Panc1 (cell line): ENCODE data around the gene PRR19.

Source experiments
- POLR2AphosphoS5 ChIP-seq: IDR thresholded peaks from 2 replicates; pipeline ENCODE4 v1.6.1; 2012; ENCODE audit warnings: mild to moderate bottlenecking, low read depth, low read length, moderate library complexity
- SIN3A ChIP-seq: IDR thresholded peaks from 2 replicates; pipeline ENCODE4 v1.6.1; 2012; ENCODE audit warnings: low read depth, mild to moderate bottlenecking, low read length, moderate library complexity, borderline replicate concordance; ENCODE audit not compliant: insufficient read depth
- TF ChIP-seq, protein P1 (sequence below): fragments of 450-650 bp; IDR thresholded peaks from 2 replicates; pipeline ENCODE4 v1.5.1; 2017; ENCODE audit warnings: mild to moderate bottlenecking
- TF ChIP-seq, protein P2 (sequence below), 2 experiments: IDR thresholded peaks; 2 replicates each; pipeline ENCODE4 v1.6.1; 2011 to 2012; ENCODE audit warnings: low read depth in 2 of 2, control low read depth in 1 of 2, low read length in 1 of 2, mild to moderate bottlenecking in 1 of 2, moderate library complexity in 1 of 2; ENCODE audit not compliant: insufficient read depth in 1 of 2

DNA sequence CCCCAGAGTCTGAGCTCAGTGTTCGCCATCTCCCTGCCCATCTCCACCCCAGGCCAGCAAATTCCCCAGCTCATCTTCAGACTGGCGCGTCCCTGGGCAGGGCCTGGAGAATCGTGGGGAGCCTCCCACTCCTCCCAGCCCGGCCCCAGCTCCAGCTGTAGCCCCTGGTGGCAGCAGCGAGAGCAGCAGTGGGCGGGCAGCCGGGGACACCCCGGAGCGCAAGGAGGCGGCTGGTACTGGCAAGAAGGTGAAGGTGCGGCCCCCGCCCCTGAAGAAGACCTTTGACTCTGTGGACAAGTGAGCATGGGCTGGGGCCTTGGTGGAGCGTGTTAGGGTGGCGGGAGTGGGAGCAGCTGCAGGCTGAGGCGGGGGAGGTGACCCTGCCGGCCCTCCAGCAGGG is 8.4 kb upstream of the PRR19 start:
- TF ChIP-seq, protein P1, sequence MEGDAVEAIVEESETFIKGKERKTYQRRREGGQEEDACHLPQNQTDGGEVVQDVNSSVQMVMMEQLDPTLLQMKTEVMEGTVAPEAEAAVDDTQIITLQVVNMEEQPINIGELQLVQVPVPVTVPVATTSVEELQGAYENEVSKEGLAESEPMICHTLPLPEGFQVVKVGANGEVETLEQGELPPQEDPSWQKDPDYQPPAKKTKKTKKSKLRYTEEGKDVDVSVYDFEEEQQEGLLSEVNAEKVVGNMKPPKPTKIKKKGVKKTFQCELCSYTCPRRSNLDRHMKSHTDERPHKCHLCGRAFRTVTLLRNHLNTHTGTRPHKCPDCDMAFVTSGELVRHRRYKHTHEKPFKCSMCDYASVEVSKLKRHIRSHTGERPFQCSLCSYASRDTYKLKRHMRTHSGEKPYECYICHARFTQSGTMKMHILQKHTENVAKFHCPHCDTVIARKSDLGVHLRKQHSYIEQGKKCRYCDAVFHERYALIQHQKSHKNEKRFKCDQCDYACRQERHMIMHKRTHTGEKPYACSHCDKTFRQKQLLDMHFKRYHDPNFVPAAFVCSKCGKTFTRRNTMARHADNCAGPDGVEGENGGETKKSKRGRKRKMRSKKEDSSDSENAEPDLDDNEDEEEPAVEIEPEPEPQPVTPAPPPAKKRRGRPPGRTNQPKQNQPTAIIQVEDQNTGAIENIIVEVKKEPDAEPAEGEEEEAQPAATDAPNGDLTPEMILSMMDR, result peak; percentile 26
- no peak for TF ChIP-seq SIN3A
- TF ChIP-seq, protein P2, sequence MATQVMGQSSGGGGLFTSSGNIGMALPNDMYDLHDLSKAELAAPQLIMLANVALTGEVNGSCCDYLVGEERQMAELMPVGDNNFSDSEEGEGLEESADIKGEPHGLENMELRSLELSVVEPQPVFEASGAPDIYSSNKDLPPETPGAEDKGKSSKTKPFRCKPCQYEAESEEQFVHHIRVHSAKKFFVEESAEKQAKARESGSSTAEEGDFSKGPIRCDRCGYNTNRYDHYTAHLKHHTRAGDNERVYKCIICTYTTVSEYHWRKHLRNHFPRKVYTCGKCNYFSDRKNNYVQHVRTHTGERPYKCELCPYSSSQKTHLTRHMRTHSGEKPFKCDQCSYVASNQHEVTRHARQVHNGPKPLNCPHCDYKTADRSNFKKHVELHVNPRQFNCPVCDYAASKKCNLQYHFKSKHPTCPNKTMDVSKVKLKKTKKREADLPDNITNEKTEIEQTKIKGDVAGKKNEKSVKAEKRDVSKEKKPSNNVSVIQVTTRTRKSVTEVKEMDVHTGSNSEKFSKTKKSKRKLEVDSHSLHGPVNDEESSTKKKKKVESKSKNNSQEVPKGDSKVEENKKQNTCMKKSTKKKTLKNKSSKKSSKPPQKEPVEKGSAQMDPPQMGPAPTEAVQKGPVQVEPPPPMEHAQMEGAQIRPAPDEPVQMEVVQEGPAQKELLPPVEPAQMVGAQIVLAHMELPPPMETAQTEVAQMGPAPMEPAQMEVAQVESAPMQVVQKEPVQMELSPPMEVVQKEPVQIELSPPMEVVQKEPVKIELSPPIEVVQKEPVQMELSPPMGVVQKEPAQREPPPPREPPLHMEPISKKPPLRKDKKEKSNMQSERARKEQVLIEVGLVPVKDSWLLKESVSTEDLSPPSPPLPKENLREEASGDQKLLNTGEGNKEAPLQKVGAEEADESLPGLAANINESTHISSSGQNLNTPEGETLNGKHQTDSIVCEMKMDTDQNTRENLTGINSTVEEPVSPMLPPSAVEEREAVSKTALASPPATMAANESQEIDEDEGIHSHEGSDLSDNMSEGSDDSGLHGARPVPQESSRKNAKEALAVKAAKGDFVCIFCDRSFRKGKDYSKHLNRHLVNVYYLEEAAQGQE (IDR thresholded peaks at IDR 0.05; ENCODE audit: insufficient read depth in 1 of 2, low read depth in 2 of 2, low read length in 1 of 2), result no peak
- no peak for TF ChIP-seq POLR2AphosphoS5
